PC-9 (cell line): ENCODE results near the gene SEC22A. TPM values are rescaled to one million over a fixed set of nuclear protein-coding genes. Genes with fewer than 3 reads are reported as not detected.

Source experiments
- BruUV-seq: library from RNA; stranded (reverse); fragments of 400-500 nt; replicated peaks from 2 replicates; lab custom pipeline; 2021; lab: Mats Ljungman, UMichigan
- CTCF ChIA-PET: fragments of 300-600 bp; sonication (Branson Sonifier 250); formaldehyde crosslinking; loops from one replicate; lab custom pipeline; 2022; ENCODE audit warnings: antibody characterized with exemption; lab: Charles Lee
- POLR2A ChIA-PET: fragments of 300-600 bp; sonication (Branson Sonifier 250); formaldehyde crosslinking; loops from one replicate; lab custom pipeline; 2022; ENCODE audit warnings: antibody characterized with exemption; ENCODE audit not compliant: unreplicated experiment; lab: Charles Lee
- DNase-seq, 2 experiments: peaks; one replicate each; pipeline versions ENCODE4 v3.0.0 to v3.0.0-alpha.2; 2015 to 2022; ENCODE audit warnings: mixed read lengths in 1 of 2
- H2AFZ ChIP-seq: fragments of 200-600 bp; sonication (generic); 2 replicates; pipeline ENCODE4 v1.8.1; 2017; ENCODE audit warnings: antibody characterized with exemption
- H3F3A ChIP-seq: fragments of 200-600 bp; sonication (generic); 2 replicates; pipeline ENCODE4 v1.8.1; 2017; ENCODE audit warnings: antibody characterized with exemption, mild to moderate bottlenecking, low read depth; ENCODE audit not compliant: insufficient read depth
- H3K27ac ChIP-seq: fragments of 200-600 bp; sonication (generic); 2 replicates; pipeline ENCODE4 v1.6.1; 2016; ENCODE audit warnings: mixed run types
- H3K27me3 ChIP-seq: fragments of 200-600 bp; sonication (generic); 2 replicates; pipeline ENCODE4 v1.6.1; 2016; ENCODE audit warnings: low read depth, mixed run types; ENCODE audit not compliant: insufficient read depth
- H3K36me3 ChIP-seq: fragments of 200-600 bp; sonication (generic); 2 replicates; pipeline ENCODE4 v1.6.1; 2016; ENCODE audit warnings: low read depth, mixed run types
- H3K4me1 ChIP-seq: fragments of 200-600 bp; sonication (generic); replicated peaks from 2 replicates; pipeline ENCODE4 v1.6.1; 2016; ENCODE audit warnings: mixed run types; ENCODE audit not compliant: insufficient read depth
- H3K4me2 ChIP-seq: fragments of 200-600 bp; sonication (generic); 2 replicates; pipeline ENCODE4 v1.6.1; 2017; ENCODE audit warnings: mixed run types
- H3K4me3 ChIP-seq: fragments of 200-600 bp; sonication (generic); 2 replicates; pipeline ENCODE4 v1.6.1; 2016; ENCODE audit warnings: mixed run types
- H3K79me2 ChIP-seq: fragments of 200-600 bp; sonication (generic); 2 replicates; pipeline ENCODE4 v1.6.1; 2017; ENCODE audit warnings: low read depth, mixed run types
- H3K9me2 ChIP-seq: fragments of 200-600 bp; sonication (generic); 2 replicates; pipeline ENCODE4 v1.8.1; 2017; ENCODE audit warnings: mild to moderate bottlenecking; ENCODE audit not compliant: insufficient read depth
- H3K9me3 ChIP-seq: fragments of 200-600 bp; sonication (generic); 2 replicates; pipeline ENCODE4 v1.8.1; 2016; ENCODE audit warnings: low read depth; ENCODE audit not compliant: insufficient read depth
- H4K20me1 ChIP-seq: fragments of 200-600 bp; sonication (generic); 2 replicates; pipeline ENCODE4 v1.8.1; 2017; ENCODE audit not compliant: insufficient read depth
- CTCF ChIP-seq: fragments of 200-600 bp; sonication (generic); conservative IDR thresholded peaks from 2 replicates; pipeline ENCODE4 v1.6.1; 2017; ENCODE audit warnings: mixed run types, antibody characterized with exemption, mild to moderate bottlenecking, moderate library complexity
- EZH2 ChIP-seq: fragments of 200-600 bp; sonication (generic); IDR thresholded peaks from 2 replicates; pipeline ENCODE4 v1.8.0; 2017; ENCODE audit warnings: antibody characterized with exemption, low read depth
- intact Hi-C: fragments of 100-400 bp; cut with micrococcal nuclease; formaldehyde crosslinking; loops from one replicate; pipeline ENCODE4 v1.10.0; 2022; ENCODE audit not compliant: unreplicated experiment
- total RNA-seq: library from RNA; stranded (reverse); gene quantifications from 2 replicates; pipeline ENCODE4 v1.2.3, GENCODE V29; 2021

The SEC22A gene
- total RNA-seq, 1 experiment from 2014 or later = 20.2 TPM

GRCh38 chr3:123299581-123299980 lies 97.8 kb downstream of the SEC22A start:
- no TSS peak for BruUV-seq
- Histone ChIP-seq H2AFZ (no peak overlapping the region), H3K9me3 (no peaks in the 10 kb centered on the region), H4K20me1 (no peaks in the 10 kb centered on the region; the same call in 1 of the 2 replicates), H3K4me3 (no peak overlapping the region), H3K4me1 (0 out of 2 replicates have a peak, but pooled peaks cover 4% of the 10 kb centered on the region), H3K27me3 (no peaks in the 10 kb centered on the region), H3F3A (no peaks in the 10 kb centered on the region), H3K79me2 (no peaks in the 10 kb centered on the region), H3K36me3 (no peaks in the 10 kb centered on the region), H3K27ac (no peak overlapping the region), H3K9me2 (no peaks in the 10 kb centered on the region), H3K4me2 (no peak overlapping the region)
- ChIA-PET POLR2A (no interaction called here), CTCF (no interaction called here)
- intact Hi-C loops = no loop called here
- DNase-seq = no peak
- TF ChIP-seq CTCF = no peak
- TF ChIP-seq EZH2 = no peak

GRCh38 chr3:123300056-123300455 lies 98.3 kb downstream of the SEC22A start:
- Histone ChIP-seq H3K79me2 (no peaks in the 10 kb centered on the region), H3K36me3 (no peaks in the 10 kb centered on the region), H3K4me1 (0 out of 2 replicates have a peak, but pooled peaks cover 4% of the 10 kb centered on the region), H3K9me3 (no peaks in the 10 kb centered on the region), H3K27ac (no peak overlapping the region), H2AFZ (no peak overlapping the region), H3K4me2 (no peak overlapping the region), H3K4me3 (no peak overlapping the region), H4K20me1 (no peaks in the 10 kb centered on the region; the same call in 1 of the 2 replicates), H3K27me3 (no peaks in the 10 kb centered on the region), H3F3A (no peaks in the 10 kb centered on the region), H3K9me2 (no peaks in the 10 kb centered on the region)
- intact Hi-C loops = no loop called here
- POLR2A ChIA-PET = no interaction called here
- CTCF ChIA-PET = no interaction called here
- TF ChIP-seq CTCF (no peak), EZH2 (no peak)
- no TSS peak for BruUV-seq
- no peak for DNase-seq

- Histone ChIP-seq H3K4me2 (no peak overlapping the region), H3K9me2 (no peaks in the 10 kb centered on the region), H4K20me1 (no peaks in the 10 kb centered on the region; the same call in 1 of the 2 replicates), H3K9me3 (no peaks in the 10 kb centered on the region), H3K36me3 (no peaks in the 10 kb centered on the region), H3K27me3 (no peaks in the 10 kb centered on the region), H3K4me1 (0 out of 2 replicates have a peak, but pooled peaks cover 4% of the 10 kb centered on the region), H3F3A (no peaks in the 10 kb centered on the region), H2AFZ (no peak overlapping the region), H3K4me3 (no peak overlapping the region), H3K79me2 (no peaks in the 10 kb centered on the region), H3K27ac (no peak overlapping the region)
- ChIA-PET POLR2A (no interaction called here), CTCF (no interaction called here)
- intact Hi-C loops = no loop called here
- BruUV-seq = no TSS peak
- no peak for TF ChIP-seq EZH2
- TF ChIP-seq CTCF = no peak
- no peak for DNase-seq
Measured at GRCh38 chr3:123300583-123300982, 98.8 kb downstream of the SEC22A start.
